Keratinocyte (primary cell): ENCODE data around the gene NHSL1. TPM values are rescaled to one million over a fixed set of nuclear protein-coding genes. Genes with fewer than 3 reads are reported as not detected.

Experiments
- DNase-seq: peaks from one replicate; pipeline ENCODE4 v3.0.0-alpha.2; 2011; ENCODE audit warnings: low read depth, missing footprints, low spot score
- FAIRE-seq: peaks from 2 replicates; lab custom pipeline; 2011; peaks lifted over from hg19 to GRCh38; lab: Jason Lieb, UNC
- H2AFZ ChIP-seq: 2 replicates; pipeline ENCODE4 v1.6.0; 2012; ENCODE audit warnings: low read length, control low read depth, inconsistent platforms; ENCODE audit not compliant: control insufficient read depth
- H3K27ac ChIP-seq: 2 replicates; pipeline ENCODE4 v1.5.1; 2011; ENCODE audit warnings: low read length; ENCODE audit not compliant: control insufficient read depth, insufficient read depth
- H3K27me3 ChIP-seq: 3 replicates; pipeline ENCODE4 v1.6.0; 2011; ENCODE audit warnings: low read length; ENCODE audit not compliant: control insufficient read depth, insufficient read depth; ENCODE audit errors: extremely low read depth
- H3K36me3 ChIP-seq, 2 experiments: 2 replicates in 1 of 2; 3 replicates in 1 of 2; pipeline ENCODE4 v1.5.1; 2011; ENCODE audit warnings: low read length in 2 of 2, mild to moderate bottlenecking in 1 of 2; ENCODE audit not compliant: control insufficient read depth in 2 of 2, insufficient read depth in 2 of 2; ENCODE audit errors: extremely low read depth in 1 of 2
- H3K4me1 ChIP-seq: 3 replicates; pipeline ENCODE4 v1.5.1; 2011; ENCODE audit warnings: low read length; ENCODE audit not compliant: control insufficient read depth, insufficient read depth; ENCODE audit errors: extremely low read depth
- H3K4me2 ChIP-seq: 3 replicates; pipeline ENCODE4 v1.6.0; 2011; ENCODE audit warnings: low read depth, low read length; ENCODE audit not compliant: control insufficient read depth, insufficient read depth; ENCODE audit errors: extremely low read depth
- H3K4me3 ChIP-seq, 3 experiments: fragments of 200-600 bp in 1 of 3; sonication (generic) in 1 of 3; 2 replicates in 2 of 3; 3 replicates in 1 of 3; pipeline ENCODE4 v1.5.1; 2011 to 2016; ENCODE audit warnings: low read length in 3 of 3, mild to moderate bottlenecking in 3 of 3, control low read depth in 2 of 3, inconsistent platforms in 1 of 3, low read depth in 1 of 3, mixed read lengths in 1 of 3, mixed run types in 1 of 3, moderate library complexity in 1 of 3; ENCODE audit not compliant: control insufficient read depth in 2 of 3, insufficient read depth in 2 of 3; ENCODE audit errors: extremely low read depth in 1 of 3
- H3K79me2 ChIP-seq: 2 replicates; pipeline ENCODE4 v1.6.0; 2012; ENCODE audit warnings: low read length; ENCODE audit not compliant: control insufficient read depth, insufficient read depth
- H3K9ac ChIP-seq: 3 replicates; pipeline ENCODE4 v1.6.0; 2011; ENCODE audit warnings: low read length; ENCODE audit not compliant: control insufficient read depth, insufficient read depth; ENCODE audit errors: extremely low read depth
- H3K9me1 ChIP-seq: 3 replicates; pipeline ENCODE4 v1.6.0; 2011; ENCODE audit warnings: low read length; ENCODE audit not compliant: control insufficient read depth, insufficient read depth; ENCODE audit errors: extremely low read depth
- H3K9me3 ChIP-seq: 2 replicates; pipeline ENCODE4 v1.5.1; 2012; ENCODE audit warnings: low read depth, low read length; ENCODE audit not compliant: control insufficient read depth
- H4K20me1 ChIP-seq: 3 replicates; pipeline ENCODE4 v1.6.0; 2011; ENCODE audit warnings: low read length; ENCODE audit not compliant: control insufficient read depth, insufficient read depth; ENCODE audit errors: extremely low read depth
- CTCF ChIP-seq, 3 experiments: IDR thresholded peaks in 1 of 3; conservative IDR thresholded peaks in 1 of 3; optimal IDR thresholded peaks in 1 of 3; 2 replicates in 2 of 3; 3 replicates in 1 of 3; pipeline versions ENCODE3 to v1.5.1; 2011; ENCODE audit warnings: low read length in 3 of 3, mild to moderate bottlenecking in 3 of 3, moderate library complexity in 2 of 3, control low read depth in 1 of 3, inconsistent platforms in 1 of 3; ENCODE audit not compliant: insufficient read depth in 2 of 3; ENCODE audit errors: extremely low read depth in 1 of 3
- EZH2 ChIP-seq: IDR thresholded peaks from one replicate; pipeline ENCODE4 v1.6.1; 2012; ENCODE audit warnings: inconsistent platforms, mild to moderate bottlenecking, low read length, moderate library complexity
- dilution Hi-C: fragments of 300-500 bp; cut with MboI; formaldehyde crosslinking; loops from one replicate; pipeline ENCODE4 v1.7.0; 2020; ENCODE audit warnings: low sequenced_read_pairs; ENCODE audit not compliant: extremely low pct_ligation_motif_present
- polyA plus RNA-seq, 5 experiments: library from polyadenylated mRNA; depleted of rRNA in 3 of 5; stranded (reverse) in 3 of 5; stranded (forward) in 1 of 5; unstranded in 1 of 5; fragments of >200 nt; gene quantifications; 1 replicate in 1 of 5; 2 replicates in 3 of 5; 3 replicates in 1 of 5; pipeline versions ENCODE4 v1.2.1 to v1.2.3, GENCODE V29; 2011 to 2012; ENCODE audit warnings: missing spikeins in 2 of 5, low read depth in 1 of 5, low replicate concordance in 1 of 5

NHSL1 gene
- polyA plus RNA-seq, 1 donor (not counting 4 experiments of a cell fraction or from before 2014, with no cell fraction given): 11.8 TPM

DNA sequence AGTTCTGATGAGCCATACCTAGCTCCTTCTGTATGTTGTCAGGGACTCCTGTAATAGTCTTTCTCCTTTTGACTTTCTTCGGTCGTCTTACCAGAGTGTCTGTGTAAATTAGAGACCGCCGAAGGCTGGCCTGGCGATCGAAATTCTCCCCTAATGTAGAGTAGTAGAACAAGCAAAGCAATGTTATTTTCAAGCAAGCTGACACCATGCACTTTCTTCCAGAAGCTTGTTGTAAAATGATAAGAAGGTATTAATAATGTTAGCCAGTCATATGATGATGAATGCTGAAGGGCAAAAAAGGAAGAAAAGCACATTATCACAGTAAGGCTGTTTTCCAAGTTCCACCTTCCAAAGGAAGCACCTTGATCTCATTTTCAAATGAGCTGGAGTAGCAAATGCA is 57.3 kb downstream of the NHSL1 start:
- no peak overlapping the region for H3K27ac ChIP-seq
- H3K9ac ChIP-seq: no peak overlapping the region
- DNase-seq: no peak
- peaks cover 0 to 2% of the 10 kb centered on the region in 2 experiments for H3K36me3 ChIP-seq
- TF ChIP-seq CTCF (optimal IDR thresholded peaks at IDR 0.05 in 1 of 3, IDR thresholded peaks at IDR 0.05 in 1 of 3, conservative IDR thresholded peaks at IDR 0.05 in 1 of 3; ENCODE audit: extremely low read depth in 1 of 3, insufficient read depth in 2 of 3, low read length in 3 of 3) (no peak), EZH2 (no peak)
- H3K79me2 ChIP-seq: no peaks in the 10 kb centered on the region
- H3K9me3 ChIP-seq: no peaks in the 10 kb centered on the region
- H3K4me1 ChIP-seq: peaks cover 4% of the 10 kb centered on the region
- no peaks in the 10 kb centered on the region for H3K9me1 ChIP-seq
- FAIRE-seq: no peak
- H4K20me1 ChIP-seq: no peaks in the 10 kb centered on the region
- no peaks in the 10 kb centered on the region for H3K27me3 ChIP-seq
- H3K4me2 ChIP-seq: no peak overlapping the region
- dilution Hi-C loops: no loop called here
- H2AFZ ChIP-seq: no peak overlapping the region
- H3K4me3 ChIP-seq: no peak overlapping the region

- Histone ChIP-seq H3K9me3 (no peaks in the 10 kb centered on the region), H3K4me3 (no peak overlapping the region), H2AFZ (no peak overlapping the region), H3K79me2 (no peaks in the 10 kb centered on the region), H3K36me3 (peaks cover 2% of the 10 kb centered on the region in 2 experiments), H4K20me1 (no peaks in the 10 kb centered on the region), H3K27me3 (no peaks in the 10 kb centered on the region), H3K9me1 (no peaks in the 10 kb centered on the region), H3K4me1 (no peaks in the 10 kb centered on the region), H3K9ac (no peak overlapping the region), H3K27ac (no peak overlapping the region), H3K4me2 (no peak overlapping the region)
- no peak for TF ChIP-seq EZH2
- TF ChIP-seq CTCF (optimal IDR thresholded peaks at IDR 0.05 in 1 of 3, IDR thresholded peaks at IDR 0.05 in 1 of 3, conservative IDR thresholded peaks at IDR 0.05 in 1 of 3; ENCODE audit: extremely low read depth in 1 of 3, insufficient read depth in 2 of 3, low read length in 3 of 3): no peak
- DNase-seq: no peak
- FAIRE-seq: no peak
- dilution Hi-C loops: no loop called here
Observed at GRCh38 chr6:138440758-138441357, 58.4 kb downstream of the NHSL1 start.
